Fibroblast of lung (primary cell): ENCODE results near the gene USP31. TPM values are rescaled to one million over a fixed set of nuclear protein-coding genes. Genes with fewer than 3 reads are reported as not detected.

Source experiments
- DNase-seq, 2 donors: peaks; one replicate each; pipeline versions ENCODE4 v3.0.0 to v3.0.0-alpha.2; 2010; ENCODE audit warnings: low read depth in 2 of 2
- H2AFZ ChIP-seq: 2 replicates; pipeline ENCODE4 v1.5.1; 2012; ENCODE audit warnings: low read length, control low read depth, inconsistent platforms
- H3K27ac ChIP-seq: 2 replicates; pipeline ENCODE4 v1.5.1; 2011; ENCODE audit warnings: low read length, control low read depth; ENCODE audit not compliant: insufficient read depth
- H3K27me3 ChIP-seq: 2 replicates; pipeline ENCODE4 v1.5.1; 2011; ENCODE audit warnings: mild to moderate bottlenecking, low read length; ENCODE audit not compliant: control insufficient read depth, insufficient read depth
- H3K36me3 ChIP-seq: 2 replicates; pipeline ENCODE4 v1.5.1; 2011; ENCODE audit warnings: low read length; ENCODE audit not compliant: control insufficient read depth, insufficient read depth
- H3K4me1 ChIP-seq: 2 replicates; pipeline ENCODE4 v1.5.1; 2011; ENCODE audit warnings: low read length; ENCODE audit not compliant: control insufficient read depth, insufficient read depth; ENCODE audit errors: extremely low read depth
- H3K4me2 ChIP-seq: 2 replicates; pipeline ENCODE4 v1.5.1; 2011; ENCODE audit warnings: low read length, control low read depth; ENCODE audit not compliant: insufficient read depth; ENCODE audit errors: extremely low read depth
- H3K4me3 ChIP-seq, 4 experiments: fragments of 200-600 bp in 1 of 4; sonication (generic) in 1 of 4; replicated peaks in 1 of 4; 2 replicates each; pipeline ENCODE4 v1.5.1; 2011 to 2016; ENCODE audit warnings: low read length in 4 of 4, low read depth in 3 of 4, mild to moderate bottlenecking in 3 of 4, control low read depth in 2 of 4, inconsistent platforms in 1 of 4, mixed read lengths in 1 of 4; ENCODE audit not compliant: insufficient read depth in 1 of 4; ENCODE audit errors: control extremely low read depth in 1 of 4
- H3K79me2 ChIP-seq: 2 replicates; pipeline ENCODE4 v1.5.1; 2012; ENCODE audit warnings: mild to moderate bottlenecking, low read length, inconsistent platforms; ENCODE audit not compliant: control insufficient read depth, insufficient read depth
- H3K9ac ChIP-seq: 2 replicates; pipeline ENCODE4 v1.5.1; 2011; ENCODE audit warnings: mild to moderate bottlenecking, low read length, control low read depth; ENCODE audit not compliant: insufficient read depth
- H3K9me3 ChIP-seq: 2 replicates; pipeline ENCODE4 v1.5.1; 2012; ENCODE audit warnings: low read depth, low read length; ENCODE audit not compliant: control insufficient read depth, insufficient read depth
- H4K20me1 ChIP-seq: 2 replicates; pipeline ENCODE4 v1.5.1; 2011; ENCODE audit warnings: low read length; ENCODE audit not compliant: control insufficient read depth, insufficient read depth; ENCODE audit errors: extremely low read depth
- EZH2 ChIP-seq: IDR thresholded peaks from 2 replicates; pipeline ENCODE4 v1.5.1; 2012; ENCODE audit warnings: low read length, control low read depth, mild to moderate bottlenecking; ENCODE audit errors: missing control alignments
- polyA minus RNA-seq: library from RNA; depleted of rRNA, polyadenylated mRNA; stranded (reverse); fragments of >200 nt; gene quantifications from 2 replicates; pipeline ENCODE4 v1.2.3, GENCODE V29; 2011; ENCODE audit warnings: low replicate concordance
- polyA plus RNA-seq, 2 donors: library from polyadenylated mRNA; depleted of rRNA in 1 of 2; stranded (reverse) in 1 of 2; unstranded in 1 of 2; fragments of >200 nt; gene quantifications; 2 replicates each; pipeline ENCODE4 v1.2.1, GENCODE V29; 2011 to 2012; ENCODE audit warnings: missing spikeins in 1 of 2
- total RNA-seq: library from RNA; depleted of rRNA; stranded (reverse); fragments of >200 nt; gene quantifications from 2 replicates; pipeline ENCODE4 v1.2.1, GENCODE V29; 2014
- TF ChIP-seq, protein P1 (sequence below), 2 donors: IDR thresholded peaks in 1 of 2; conservative IDR thresholded peaks in 1 of 2; 1 replicate in 1 of 2; 2 replicates in 1 of 2; pipeline ENCODE4 v1.5.1; 2011 to 2012; ENCODE audit warnings: low read length in 2 of 2, control low read depth in 1 of 2, inconsistent platforms in 1 of 2, low read depth in 1 of 2, mild to moderate bottlenecking in 1 of 2

USP31 gene, protein sequence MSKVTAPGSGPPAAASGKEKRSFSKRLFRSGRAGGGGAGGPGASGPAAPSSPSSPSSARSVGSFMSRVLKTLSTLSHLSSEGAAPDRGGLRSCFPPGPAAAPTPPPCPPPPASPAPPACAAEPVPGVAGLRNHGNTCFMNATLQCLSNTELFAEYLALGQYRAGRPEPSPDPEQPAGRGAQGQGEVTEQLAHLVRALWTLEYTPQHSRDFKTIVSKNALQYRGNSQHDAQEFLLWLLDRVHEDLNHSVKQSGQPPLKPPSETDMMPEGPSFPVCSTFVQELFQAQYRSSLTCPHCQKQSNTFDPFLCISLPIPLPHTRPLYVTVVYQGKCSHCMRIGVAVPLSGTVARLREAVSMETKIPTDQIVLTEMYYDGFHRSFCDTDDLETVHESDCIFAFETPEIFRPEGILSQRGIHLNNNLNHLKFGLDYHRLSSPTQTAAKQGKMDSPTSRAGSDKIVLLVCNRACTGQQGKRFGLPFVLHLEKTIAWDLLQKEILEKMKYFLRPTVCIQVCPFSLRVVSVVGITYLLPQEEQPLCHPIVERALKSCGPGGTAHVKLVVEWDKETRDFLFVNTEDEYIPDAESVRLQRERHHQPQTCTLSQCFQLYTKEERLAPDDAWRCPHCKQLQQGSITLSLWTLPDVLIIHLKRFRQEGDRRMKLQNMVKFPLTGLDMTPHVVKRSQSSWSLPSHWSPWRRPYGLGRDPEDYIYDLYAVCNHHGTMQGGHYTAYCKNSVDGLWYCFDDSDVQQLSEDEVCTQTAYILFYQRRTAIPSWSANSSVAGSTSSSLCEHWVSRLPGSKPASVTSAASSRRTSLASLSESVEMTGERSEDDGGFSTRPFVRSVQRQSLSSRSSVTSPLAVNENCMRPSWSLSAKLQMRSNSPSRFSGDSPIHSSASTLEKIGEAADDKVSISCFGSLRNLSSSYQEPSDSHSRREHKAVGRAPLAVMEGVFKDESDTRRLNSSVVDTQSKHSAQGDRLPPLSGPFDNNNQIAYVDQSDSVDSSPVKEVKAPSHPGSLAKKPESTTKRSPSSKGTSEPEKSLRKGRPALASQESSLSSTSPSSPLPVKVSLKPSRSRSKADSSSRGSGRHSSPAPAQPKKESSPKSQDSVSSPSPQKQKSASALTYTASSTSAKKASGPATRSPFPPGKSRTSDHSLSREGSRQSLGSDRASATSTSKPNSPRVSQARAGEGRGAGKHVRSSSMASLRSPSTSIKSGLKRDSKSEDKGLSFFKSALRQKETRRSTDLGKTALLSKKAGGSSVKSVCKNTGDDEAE (N-terminal part only)
- total RNA-seq (5.6 and 5.8 TPM in 2 replicates), polyA plus RNA-seq (4.8 and 6.0 TPM in 2 replicates), polyA minus RNA-seq (13.7 and 14.3 TPM in 2 replicates)
- 2.7 and 3.7 TPM in 2 replicates for polyA plus RNA-seq (2012)

DNA sequence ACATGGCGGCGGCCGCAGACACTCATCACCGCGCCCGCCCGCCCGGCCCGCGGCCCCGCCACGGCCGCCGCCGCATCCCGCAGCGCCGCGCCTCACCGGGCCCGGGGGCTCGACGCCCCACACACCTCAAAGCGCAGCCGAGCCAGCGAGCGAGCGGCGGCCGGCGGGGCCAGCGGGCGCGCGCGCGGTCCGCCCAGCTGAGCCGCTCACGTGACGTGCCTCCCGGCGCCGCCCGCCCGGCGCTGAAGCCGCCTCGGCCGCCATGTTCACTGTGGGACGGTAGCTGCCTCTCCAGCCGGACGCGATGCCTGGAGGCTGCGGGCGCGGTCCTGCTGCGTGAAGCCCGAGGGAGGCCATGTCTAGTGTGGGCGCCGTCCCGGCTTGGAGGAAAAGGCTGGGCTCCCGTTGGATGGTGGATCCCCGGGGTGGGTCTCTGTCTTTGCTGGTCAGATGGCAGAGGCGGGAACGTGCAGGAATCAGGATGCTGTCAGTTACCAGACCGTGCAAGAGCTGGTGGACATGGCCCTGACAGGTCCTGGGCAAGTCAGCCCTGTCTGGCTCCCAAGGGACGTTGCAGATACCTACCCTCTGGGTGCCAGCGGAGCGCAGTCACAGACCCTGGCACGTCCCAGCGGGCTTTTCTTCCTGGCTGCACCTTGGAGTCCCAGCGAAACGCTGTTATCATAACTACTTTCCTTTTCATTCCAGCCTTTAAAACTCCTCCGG, at the start of gene USP31:
USP31 (minus strand) TSS at position 186 of the 726 bp plus-strand sequence; CDS start at position 4, 182 bp downstream.
- peak; percentile 94 to 96 for DNase-seq
- peak within 1 kb of the TSS; percentile 43 for H3K27ac ChIP-seq

GRCh38 chr16:23196539-23196938, 47.3 kb upstream of the USP31 start:
- no peak overlapping the region for H3K9ac ChIP-seq
- H3K4me3 ChIP-seq, result no peak overlapping the region
- TF ChIP-seq EZH2, result no peak
- TF ChIP-seq, protein P1, sequence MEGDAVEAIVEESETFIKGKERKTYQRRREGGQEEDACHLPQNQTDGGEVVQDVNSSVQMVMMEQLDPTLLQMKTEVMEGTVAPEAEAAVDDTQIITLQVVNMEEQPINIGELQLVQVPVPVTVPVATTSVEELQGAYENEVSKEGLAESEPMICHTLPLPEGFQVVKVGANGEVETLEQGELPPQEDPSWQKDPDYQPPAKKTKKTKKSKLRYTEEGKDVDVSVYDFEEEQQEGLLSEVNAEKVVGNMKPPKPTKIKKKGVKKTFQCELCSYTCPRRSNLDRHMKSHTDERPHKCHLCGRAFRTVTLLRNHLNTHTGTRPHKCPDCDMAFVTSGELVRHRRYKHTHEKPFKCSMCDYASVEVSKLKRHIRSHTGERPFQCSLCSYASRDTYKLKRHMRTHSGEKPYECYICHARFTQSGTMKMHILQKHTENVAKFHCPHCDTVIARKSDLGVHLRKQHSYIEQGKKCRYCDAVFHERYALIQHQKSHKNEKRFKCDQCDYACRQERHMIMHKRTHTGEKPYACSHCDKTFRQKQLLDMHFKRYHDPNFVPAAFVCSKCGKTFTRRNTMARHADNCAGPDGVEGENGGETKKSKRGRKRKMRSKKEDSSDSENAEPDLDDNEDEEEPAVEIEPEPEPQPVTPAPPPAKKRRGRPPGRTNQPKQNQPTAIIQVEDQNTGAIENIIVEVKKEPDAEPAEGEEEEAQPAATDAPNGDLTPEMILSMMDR (conservative IDR thresholded peaks at IDR 0.05 in 1 of 2, IDR thresholded peaks at IDR 0.05 in 1 of 2; ENCODE audit: low read depth in 1 of 2, low read length in 2 of 2), result no peak
- no peak for DNase-seq
- no peaks in the 10 kb centered on the region for H4K20me1 ChIP-seq
- no peak overlapping the region for H3K27ac ChIP-seq
- H3K79me2 ChIP-seq, result no peaks in the 10 kb centered on the region
- H2AFZ ChIP-seq, result no peak overlapping the region
- H3K9me3 ChIP-seq, result no peaks in the 10 kb centered on the region
- H3K36me3 ChIP-seq, result no peaks in the 10 kb centered on the region
- no peak overlapping the region for H3K4me2 ChIP-seq
- no peaks in the 10 kb centered on the region for H3K4me1 ChIP-seq
- H3K27me3 ChIP-seq, result no peaks in the 10 kb centered on the region

More for the DNA sequence above, at the start of gene USP31:
- peak within 1 kb of the TSS; percentile 69 for H3K9ac ChIP-seq
- H2AFZ ChIP-seq, result peak within 1 kb of the TSS; percentile 100
- no peaks in the 10 kb centered on the region for H3K27me3 ChIP-seq
- H3K4me1 ChIP-seq, result peaks cover 3% of the 10 kb centered on the region
- no peaks in the 10 kb centered on the region for H3K9me3 ChIP-seq
- H3K36me3 ChIP-seq, result no peaks in the 10 kb centered on the region
- TF ChIP-seq, protein P1 (conservative IDR thresholded peaks at IDR 0.05 in 1 of 2, IDR thresholded peaks at IDR 0.05 in 1 of 2; ENCODE audit: low read depth in 1 of 2, low read length in 2 of 2), result no peak
- no peak for TF ChIP-seq EZH2
- peak within 1 kb of the TSS; percentile 96 for H3K4me2 ChIP-seq
- peaks cover 21% of the 10 kb centered on the region for H3K79me2 ChIP-seq
- H3K4me3 ChIP-seq, result peak within 1 kb of the TSS; percentile 79 to 87 (median 84)
- H4K20me1 ChIP-seq, result no peaks in the 10 kb centered on the region
